DND-41 (cell line): ENCODE data around the gene BRD3.

Experiments used
- CTCF ChIP-seq: IDR thresholded peaks from 2 replicates; pipeline ENCODE4 v1.5.1; 2012; ENCODE audit warnings: borderline replicate concordance, low read length, moderate library complexity, mild to moderate bottlenecking; ENCODE audit not compliant: poor library complexity, severe bottlenecking; ENCODE audit errors: extremely low read depth
- EZH2 ChIP-seq: IDR thresholded peaks from 3 replicates; pipeline ENCODE4 v1.6.1; 2012; ENCODE audit warnings: borderline replicate concordance, low read depth, mild to moderate bottlenecking, moderate library complexity, low read length, inconsistent platforms; ENCODE audit not compliant: severe bottlenecking

- TF ChIP-seq EZH2 = no peak
- no peak for TF ChIP-seq CTCF
Observed at GRCh38 chr9:134068744-134069479, 1.1 kb upstream of the BRD3 start.
